Parathyroid adenoma (tissue), 2 donors: Measurements from ENCODE around the gene CTNND2.

Experiments used
- H2AFZ ChIP-seq: fragments of 300-600 bp; sonication (generic); one replicate; pipeline ENCODE4 v1.7.0; 2017; ENCODE audit warnings: antibody characterized with exemption, mild to moderate bottlenecking
- H3K27ac ChIP-seq: fragments of 300-600 bp; sonication (generic); one replicate; pipeline ENCODE4 v1.7.0; 2017
- H3K27me3 ChIP-seq: fragments of 300-600 bp; sonication (generic); one replicate; pipeline ENCODE4 v1.7.0; 2017; ENCODE audit warnings: low read length; ENCODE audit not compliant: control insufficient read depth, insufficient read depth
- H3K36me3 ChIP-seq: fragments of 300-600 bp; sonication (generic); one replicate; pipeline ENCODE4 v1.7.0; 2017; ENCODE audit warnings: low read length; ENCODE audit not compliant: control insufficient read depth, insufficient read depth
- H3K4me1 ChIP-seq: fragments of 300-600 bp; sonication (generic); one replicate; pipeline ENCODE4 v1.7.0; 2017; ENCODE audit warnings: control low read depth
- H3K4me2 ChIP-seq: fragments of 300-600 bp; sonication (generic); one replicate; pipeline ENCODE4 v1.7.0; 2017; ENCODE audit warnings: low read length
- H3K4me3 ChIP-seq: fragments of 300-600 bp; sonication (generic); one replicate; pipeline ENCODE4 v1.7.0; 2017; ENCODE audit warnings: low read depth, low read length
- H3K79me2 ChIP-seq: fragments of 300-600 bp; sonication (generic); one replicate; pipeline ENCODE4 v1.7.0; 2017; ENCODE audit warnings: control low read depth
- H3K9ac ChIP-seq: fragments of 300-600 bp; sonication (generic); one replicate; pipeline ENCODE4 v1.7.0; 2017; ENCODE audit warnings: mild to moderate bottlenecking
- H3K9me3 ChIP-seq: fragments of 300-600 bp; sonication (generic); one replicate; pipeline ENCODE4 v1.7.0; 2017; ENCODE audit warnings: low read length; ENCODE audit not compliant: control insufficient read depth
- TF ChIP-seq, protein P1 (sequence below): fragments of 300-600 bp; sonication (generic); IDR thresholded peaks from one replicate; pipeline ENCODE4 v1.7.0; 2017; ENCODE audit warnings: antibody characterized with exemption, mild to moderate bottlenecking
- donor health status: primary hyperparathyroidism.

The CTNND2 gene

DNA sequence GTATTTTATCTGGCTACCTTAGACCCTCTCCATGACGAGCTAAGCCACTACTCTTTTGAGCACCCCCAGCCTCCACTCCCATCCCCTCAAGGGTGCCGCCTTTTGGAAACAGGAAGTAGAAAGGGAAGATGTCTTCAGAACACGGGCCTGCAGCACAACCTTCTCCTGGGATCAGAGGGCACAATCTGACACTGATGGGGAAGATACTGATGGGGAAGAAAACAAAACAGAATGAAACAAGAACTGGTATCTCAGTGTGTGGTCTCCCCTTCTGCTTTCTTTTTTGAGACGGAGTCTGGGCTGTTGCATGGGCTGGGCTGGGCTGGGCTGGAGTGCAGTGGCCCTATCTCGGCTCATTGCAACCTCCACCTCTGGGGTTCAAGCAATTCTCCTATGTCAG is 603.5 kb downstream of the CTNND2 start:
- TF ChIP-seq, protein P1, sequence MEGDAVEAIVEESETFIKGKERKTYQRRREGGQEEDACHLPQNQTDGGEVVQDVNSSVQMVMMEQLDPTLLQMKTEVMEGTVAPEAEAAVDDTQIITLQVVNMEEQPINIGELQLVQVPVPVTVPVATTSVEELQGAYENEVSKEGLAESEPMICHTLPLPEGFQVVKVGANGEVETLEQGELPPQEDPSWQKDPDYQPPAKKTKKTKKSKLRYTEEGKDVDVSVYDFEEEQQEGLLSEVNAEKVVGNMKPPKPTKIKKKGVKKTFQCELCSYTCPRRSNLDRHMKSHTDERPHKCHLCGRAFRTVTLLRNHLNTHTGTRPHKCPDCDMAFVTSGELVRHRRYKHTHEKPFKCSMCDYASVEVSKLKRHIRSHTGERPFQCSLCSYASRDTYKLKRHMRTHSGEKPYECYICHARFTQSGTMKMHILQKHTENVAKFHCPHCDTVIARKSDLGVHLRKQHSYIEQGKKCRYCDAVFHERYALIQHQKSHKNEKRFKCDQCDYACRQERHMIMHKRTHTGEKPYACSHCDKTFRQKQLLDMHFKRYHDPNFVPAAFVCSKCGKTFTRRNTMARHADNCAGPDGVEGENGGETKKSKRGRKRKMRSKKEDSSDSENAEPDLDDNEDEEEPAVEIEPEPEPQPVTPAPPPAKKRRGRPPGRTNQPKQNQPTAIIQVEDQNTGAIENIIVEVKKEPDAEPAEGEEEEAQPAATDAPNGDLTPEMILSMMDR, result no peak
- Histone ChIP-seq H3K4me3 (no peak overlapping the region), H3K9me3 (no peaks in the 10 kb centered on the region), H3K36me3 (no peaks in the 10 kb centered on the region), H3K4me1 (no peaks in the 10 kb centered on the region), H3K79me2 (no peaks in the 10 kb centered on the region), H3K9ac (no peak overlapping the region), H3K27me3 (no peaks in the 10 kb centered on the region), H3K4me2 (no peak overlapping the region), H3K27ac (no peak overlapping the region), H2AFZ (no peak overlapping the region)

DNA sequence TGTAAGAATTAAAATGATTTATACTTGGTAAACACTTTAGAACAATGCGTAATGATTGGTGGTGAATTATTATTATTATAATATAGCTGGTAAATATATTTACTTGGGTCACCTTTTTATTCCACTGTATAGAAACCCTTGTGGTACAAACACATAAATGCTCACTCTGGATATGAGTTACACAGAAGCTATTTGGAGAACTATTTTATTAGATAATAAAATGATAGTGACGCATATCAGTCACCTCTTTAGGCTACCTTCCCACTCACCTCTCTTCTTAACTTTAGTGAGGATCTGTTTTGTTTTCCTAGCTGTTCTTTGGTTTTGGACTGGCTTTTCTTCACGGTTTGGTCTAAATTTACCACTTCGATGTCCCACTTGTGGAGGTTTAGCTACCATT is 605.4 kb downstream of the CTNND2 start:
- no peaks in the 10 kb centered on the region for H3K27me3 ChIP-seq
- TF ChIP-seq, protein P1, result no peak
- H3K9me3 ChIP-seq, result no peaks in the 10 kb centered on the region
- H3K4me3 ChIP-seq, result no peak overlapping the region
- no peak overlapping the region for H3K27ac ChIP-seq
- no peaks in the 10 kb centered on the region for H3K79me2 ChIP-seq
- no peaks in the 10 kb centered on the region for H3K4me1 ChIP-seq
- no peaks in the 10 kb centered on the region for H3K36me3 ChIP-seq
- no peak overlapping the region for H3K9ac ChIP-seq
- no peak overlapping the region for H2AFZ ChIP-seq
- no peak overlapping the region for H3K4me2 ChIP-seq

DNA sequence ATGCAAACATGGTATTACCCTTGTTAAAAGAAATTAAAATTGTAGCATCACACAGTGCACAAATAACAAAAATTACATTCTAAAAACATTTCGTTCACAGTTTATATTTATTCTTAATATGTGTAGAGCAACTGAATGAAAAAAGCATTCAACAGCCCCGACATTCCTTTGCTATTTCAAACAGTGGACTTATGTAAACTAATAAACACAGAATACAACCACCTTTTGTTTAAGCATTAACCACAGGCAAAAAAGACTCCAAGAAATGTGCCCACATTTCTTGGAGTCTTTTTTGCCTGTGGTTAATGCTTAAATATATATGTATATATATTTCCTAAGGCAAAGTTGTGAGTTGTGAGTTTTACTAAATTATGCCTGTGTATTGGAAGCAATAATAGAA is 610.7 kb downstream of the CTNND2 start:
- H3K4me2 ChIP-seq, result no peak overlapping the region
- no peak overlapping the region for H2AFZ ChIP-seq
- no peak overlapping the region for H3K9ac ChIP-seq
- no peaks in the 10 kb centered on the region for H3K27me3 ChIP-seq
- H3K4me1 ChIP-seq, result no peaks in the 10 kb centered on the region
- no peak overlapping the region for H3K4me3 ChIP-seq
- no peak overlapping the region for H3K27ac ChIP-seq
- H3K36me3 ChIP-seq, result no peaks in the 10 kb centered on the region
- TF ChIP-seq, protein P1, result no peak
- no peaks in the 10 kb centered on the region for H3K79me2 ChIP-seq
- H3K9me3 ChIP-seq, result no peaks in the 10 kb centered on the region

DNA sequence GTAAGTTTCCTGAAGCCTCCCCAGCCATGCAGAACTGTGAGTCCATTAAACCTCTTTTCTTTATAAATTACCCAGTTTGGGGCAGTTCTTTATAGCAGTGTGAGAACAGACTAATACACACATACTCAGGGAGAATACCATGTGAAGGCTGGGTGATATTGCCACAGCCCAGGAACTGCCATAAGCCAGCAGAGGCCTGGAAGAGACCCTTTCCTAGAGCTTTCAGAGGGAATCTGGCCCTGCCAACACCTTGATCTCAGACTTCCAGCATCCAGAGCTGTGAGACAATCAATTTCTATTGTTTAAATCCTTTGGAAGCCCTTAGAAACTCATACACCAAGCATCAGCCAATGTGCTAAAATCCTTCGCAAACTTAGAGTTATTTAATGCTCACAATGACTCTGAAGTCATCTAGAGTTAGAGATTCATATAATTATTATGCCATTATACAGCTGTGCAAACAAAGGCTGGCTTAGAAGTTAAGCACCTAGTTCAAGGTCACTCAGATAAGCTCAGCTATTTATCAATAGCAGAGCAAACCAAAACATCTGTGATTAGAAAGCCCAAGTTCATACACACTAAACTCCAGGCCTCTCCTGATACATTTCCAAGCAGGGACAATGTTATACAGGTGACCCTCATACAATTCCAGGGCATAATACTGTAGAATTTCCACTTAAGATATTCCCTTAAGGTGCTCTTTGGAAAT is 611.4 kb downstream of the CTNND2 start:
- no peak overlapping the region for H3K4me2 ChIP-seq
- no peaks in the 10 kb centered on the region for H3K79me2 ChIP-seq
- no peaks in the 10 kb centered on the region for H3K4me1 ChIP-seq
- H3K9ac ChIP-seq, result no peak overlapping the region
- H3K9me3 ChIP-seq, result no peaks in the 10 kb centered on the region
- H3K27me3 ChIP-seq, result no peaks in the 10 kb centered on the region
- no peak overlapping the region for H3K27ac ChIP-seq
- H3K36me3 ChIP-seq, result no peaks in the 10 kb centered on the region
- TF ChIP-seq, protein P1, result no peak
- H2AFZ ChIP-seq, result no peak overlapping the region
- no peak overlapping the region for H3K4me3 ChIP-seq

DNA sequence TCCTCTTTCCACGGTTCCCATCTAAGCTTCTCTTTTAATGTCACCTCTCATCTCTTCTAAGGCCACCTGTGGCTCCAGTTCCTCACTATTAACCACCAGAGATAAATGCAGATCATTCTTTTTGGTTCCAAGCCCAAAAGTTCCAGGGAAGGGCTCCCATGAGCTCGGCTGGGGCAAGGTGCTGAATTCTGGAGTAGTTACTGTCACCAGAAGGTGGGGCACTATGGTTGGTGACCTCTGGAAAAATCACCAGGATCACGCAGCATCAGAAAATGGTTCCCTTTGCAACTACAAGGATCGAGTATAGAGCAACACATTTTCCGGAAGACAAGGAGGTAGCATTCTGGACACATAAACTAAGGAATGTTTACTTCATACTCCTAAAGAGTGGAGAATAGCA is 614.5 kb downstream of the CTNND2 start:
- no peaks in the 10 kb centered on the region for H3K9me3 ChIP-seq
- no peaks in the 10 kb centered on the region for H3K36me3 ChIP-seq
- no peak overlapping the region for H3K27ac ChIP-seq
- H3K4me2 ChIP-seq, result no peak overlapping the region
- no peak overlapping the region for H3K9ac ChIP-seq
- no peak overlapping the region for H3K4me3 ChIP-seq
- no peaks in the 10 kb centered on the region for H3K27me3 ChIP-seq
- H3K4me1 ChIP-seq, result no peaks in the 10 kb centered on the region
- TF ChIP-seq, protein P1, result no peak
- no peak overlapping the region for H2AFZ ChIP-seq
- no peaks in the 10 kb centered on the region for H3K79me2 ChIP-seq
